A549 (cell line): Measurements from ENCODE around the gene DHFR2. TPM values are rescaled to one million over a fixed set of nuclear protein-coding genes. Genes with fewer than 3 reads are reported as not detected.

Source experiments
- ATAC-seq, 2 experiments: fragments of 200-7000 bp in 1 of 2; fragments of >200 bp in 1 of 2; cut with Nextera tagmentation in 1 of 2; cut with Tn5 transposase in 1 of 2; 3 replicates each; pipeline versions ENCODE4 v1.8.0 to v1.9.1; 2018 to 2020; ENCODE audit warnings: mild to moderate bottlenecking in 1 of 2, moderate library complexity in 1 of 2
- CTCF ChIA-PET: fragments of 300-600 bp; sonication (Branson Sonifier 250); formaldehyde crosslinking; extraction: SDS; loops from one replicate; lab custom pipeline; 2021; ENCODE audit warnings: antibody characterized with exemption, inconsistent platforms; lab: Yijun Ruan, JAX
- POLR2A ChIA-PET: fragments of 350-600 bp; formaldehyde crosslinking; extraction: SDS; loops from one replicate; lab custom pipeline; 2021; ENCODE audit warnings: antibody characterized with exemption, inconsistent platforms; lab: Yijun Ruan, JAX
- DNase-seq, 2 experiments: peaks; one replicate each; pipeline versions ENCODE4 v3.0.0 to v3.0.0-alpha.2; 2011 to 2016; ENCODE audit warnings: low read depth in 1 of 2, low spot score in 1 of 2
- FAIRE-seq: peaks from 2 replicates; lab custom pipeline; 2011; peaks lifted over from hg19 to GRCh38; lab: Jason Lieb, UNC
- H3K27ac ChIP-seq, 2 experiments: fragments of >200 bp; sonication (Bioruptor Twin); formaldehyde crosslinking; 3 replicates each; pipeline ENCODE4 v1.5.1; 2016 to 2017
- H3K4me1 ChIP-seq: fragments of >200 bp; sonication (Bioruptor Twin); formaldehyde crosslinking; 3 replicates; pipeline ENCODE4 v1.6.1; 2016
- H3K4me2 ChIP-seq: fragments of >200 bp; sonication (Bioruptor Twin); formaldehyde crosslinking; 3 replicates; pipeline ENCODE4 v1.6.1; 2016
- H3K4me3 ChIP-seq: fragments of >200 bp; sonication (Bioruptor Twin); formaldehyde crosslinking; 3 replicates; pipeline ENCODE4 v1.5.1; 2016
- H3K9me3 ChIP-seq: fragments of >200 bp; sonication (Bioruptor Twin); formaldehyde crosslinking; 3 replicates; pipeline ENCODE4 v1.6.1; 2016
- ATOH8 ChIP-seq: fragments of 250-450 bp; sonication (Bioruptor Pico); IDR thresholded peaks from 2 replicates; pipeline ENCODE4 v1.5.0; 2020; ENCODE audit warnings: low read depth, mild to moderate bottlenecking, moderate library complexity
- CBX2 ChIP-seq: fragments of 200-600 bp; sonication (generic); IDR thresholded peaks from 2 replicates; pipeline ENCODE4 v1.6.1; 2016; ENCODE audit warnings: low read depth, mild to moderate bottlenecking, borderline replicate concordance
- EHMT2 ChIP-seq: fragments of 200-600 bp; sonication (generic); IDR thresholded peaks from 2 replicates; pipeline ENCODE4 v1.6.1; 2016; ENCODE audit warnings: antibody characterized with exemption, low read depth, mild to moderate bottlenecking, moderate library complexity
- EP300 ChIP-seq, 2 experiments: fragments of >200 bp; sonication (Bioruptor Twin); formaldehyde crosslinking; IDR thresholded peaks; 2 replicates in 1 of 2; 3 replicates in 1 of 2; pipeline ENCODE4 v1.6.1; 2016 to 2017
- FOSB ChIP-seq: fragments of 250-450 bp; sonication (Bioruptor Pico); IDR thresholded peaks from 2 replicates; pipeline ENCODE4 v1.5.0; 2020; ENCODE audit warnings: mild to moderate bottlenecking, moderate library complexity
- HDAC2 ChIP-seq: fragments of 200-600 bp; sonication (generic); IDR thresholded peaks from 2 replicates; pipeline ENCODE4 v1.6.1; 2016
- HMGXB4 ChIP-seq: fragments of 250-450 bp; sonication (Bioruptor Pico); IDR thresholded peaks from 2 replicates; pipeline ENCODE4 v1.5.0; 2021; ENCODE audit warnings: mild to moderate bottlenecking, moderate library complexity, borderline replicate concordance
- KDM1A ChIP-seq: fragments of 200-600 bp; sonication (generic); IDR thresholded peaks from 2 replicates; pipeline ENCODE4 v1.6.1; 2016; ENCODE audit warnings: low read depth, mild to moderate bottlenecking
- MAZ ChIP-seq: fragments of 150-350 bp; IDR thresholded peaks from 2 replicates; pipeline ENCODE4 v1.6.1; 2014; ENCODE audit warnings: antibody characterized with exemption, low read depth, low read length, borderline replicate concordance
- NPAS2 ChIP-seq: fragments of 250-450 bp; sonication (Bioruptor Pico); IDR thresholded peaks from 2 replicates; pipeline ENCODE4 v1.8.0; 2022; ENCODE audit warnings: mild to moderate bottlenecking, moderate library complexity, borderline replicate concordance
- NR3C1 ChIP-seq: fragments of >200 bp; sonication (Bioruptor Twin); formaldehyde crosslinking; IDR thresholded peaks from 3 replicates; pipeline ENCODE4 v1.6.1; 2017
- PBX3 ChIP-seq: IDR thresholded peaks from 2 replicates; pipeline ENCODE4 v1.6.1; 2012
- PHF8 ChIP-seq: fragments of 200-600 bp; sonication (generic); IDR thresholded peaks from 2 replicates; pipeline ENCODE4 v1.6.1; 2016; ENCODE audit warnings: low read depth, mild to moderate bottlenecking, antibody characterized with exemption, moderate library complexity, borderline replicate concordance
- POLR2A ChIP-seq: IDR thresholded peaks from 2 replicates; pipeline ENCODE4 v1.6.1; 2012; ENCODE audit warnings: mild to moderate bottlenecking, low read length
- RAD21 ChIP-seq, 2 experiments: fragments of >200 bp in 1 of 2; sonication (Bioruptor Twin) in 1 of 2; formaldehyde crosslinking in 1 of 2; IDR thresholded peaks in 1 of 2; conservative IDR thresholded peaks in 1 of 2; 2 replicates in 1 of 2; 3 replicates in 1 of 2; pipeline ENCODE4 v1.6.1; 2012 to 2018; ENCODE audit warnings: inconsistent platforms in 1 of 2
- REST ChIP-seq: fragments of 200-600 bp; sonication (generic); IDR thresholded peaks from 2 replicates; pipeline ENCODE4 v1.6.1; 2016; ENCODE audit warnings: antibody characterized with exemption, mild to moderate bottlenecking, moderate library complexity
- TP53 ChIP-seq: fragments of 250-450 bp; sonication (Bioruptor Pico); IDR thresholded peaks from 2 replicates; pipeline ENCODE4 v1.5.0; 2021; ENCODE audit warnings: mild to moderate bottlenecking, moderate library complexity
- ZC3H11A ChIP-seq: fragments of 450-650 bp; IDR thresholded peaks from 2 replicates; pipeline ENCODE4 v1.6.1; 2014; ENCODE audit warnings: antibody characterized with exemption, mild to moderate bottlenecking
- WGBS: methylation state at CpG from one replicate; pipeline ENCODE4 v1.1.6; 2017; ENCODE audit errors: missing lambda C conversion rate; 5-methylcytosine and 5-hydroxymethylcytosine counted together
- polyA plus RNA-seq, 4 experiments: library from polyadenylated mRNA; depleted of rRNA in 3 of 4; stranded (reverse); fragments of >200 nt; fragmentation: RNase III in 1 of 4; extraction: RNeasy Plus Mini Kit Qiagen cat#74134 plus additional on column Dnase treatment in 1 of 4; gene quantifications; 2 replicates in 3 of 4; 3 replicates in 1 of 4; pipeline ENCODE4 v1.2.3, GENCODE V29; 2011 to 2017

Gene DHFR2
- polyA plus RNA-seq, 2 of the 4 experiments (the other 2 are of a cell fraction) = 6.2 to 6.3 TPM

GRCh38 chr3:94019659-94020058 is 43.1 kb downstream of the DHFR2 start:
- H3K4me3 ChIP-seq = no peak overlapping the region
- no peak overlapping the region for H3K4me2 ChIP-seq
- TF ChIP-seq NR3C1 = no peak
- TF ChIP-seq REST = no peak
- TF ChIP-seq PBX3 = no peak
- no peak for TF ChIP-seq TP53 (CRISPR knock-in tag)
- TF ChIP-seq, all 56 proteins: peak for 0
- no peak for ATAC-seq
- H3K4me1 ChIP-seq = no peaks in the 10 kb centered on the region
- ChIA-PET POLR2A (no interaction called here), CTCF (interaction anchor here (1.8 kb wide), 1 partner anchor 18 kb away, joined by 4 read pairs; no protein-coding TSS in a partner anchor)
- DNase-seq = no peak
- WGBS = 65% methylated on average over 2 of the region's 2 CpGs
- H3K27ac ChIP-seq = no peak overlapping the region
- no peaks in the 10 kb centered on the region for H3K9me3 ChIP-seq
- FAIRE-seq = no peak

- CTCF ChIA-PET = interaction anchor here (1.7 kb wide), 1 partner anchor 54 kb away, joined by 4 read pairs; no protein-coding TSS in a partner anchor
- DNase-seq (no peak), FAIRE-seq (no peak), ATAC-seq (no peak)
- Histone ChIP-seq H3K27ac (no peak overlapping the region), H3K4me2 (no peak overlapping the region), H3K4me3 (no peak overlapping the region), H3K4me1 (no peaks in the 10 kb centered on the region), H3K9me3 (no peaks in the 10 kb centered on the region)
- 87% methylated on average over 1 of the region's 1 CpG for WGBS
- POLR2A ChIA-PET = no interaction called here
- TF ChIP-seq PHF8 = no peak
- TF ChIP-seq MAZ = no peak
- TF ChIP-seq CBX2 = no peak
- no peak for TF ChIP-seq HDAC2
These were observed 47.7 kb downstream of the DHFR2 start for GRCh38 chr3:94015025-94015424.

GRCh38 chr3:94012185-94012584 is 50.5 kb downstream of the DHFR2 start:
- 89% methylated on average over 1 of the region's 1 CpG for WGBS
- DNase-seq = no peak
- POLR2A ChIA-PET = no interaction called here
- ATAC-seq = no peak
- CTCF ChIA-PET = interaction anchor here (0.8 kb wide), 1 partner anchor 25 kb away, joined by 3 read pairs; no protein-coding TSS in a partner anchor
- Histone ChIP-seq H3K4me2 (no peak overlapping the region), H3K4me1 (no peaks in the 10 kb centered on the region), H3K9me3 (no peaks in the 10 kb centered on the region), H3K27ac (no peak overlapping the region), H3K4me3 (no peak overlapping the region)
- FAIRE-seq = no peak
- TF ChIP-seq REST (no peak), KDM1A (no peak)

GRCh38 chr3:94011233-94011711 is 51.4 kb downstream of the DHFR2 start:
- ChIA-PET CTCF (no interaction called here), POLR2A (no interaction called here)
- Histone ChIP-seq H3K4me1 (no peaks in the 10 kb centered on the region), H3K9me3 (no peaks in the 10 kb centered on the region), H3K27ac (no peak overlapping the region), H3K4me2 (no peak overlapping the region), H3K4me3 (no peak overlapping the region)
- DNase-seq = no peak
- ATAC-seq = no peak
- WGBS = 95% methylated on average over 3 of the region's 3 CpGs
- FAIRE-seq = no peak
- TF ChIP-seq KDM1A (no peak), HMGXB4 (no peak), ZC3H11A (no peak), NPAS2 (no peak), TP53 (CRISPR knock-in tag) (no peak), EP300 (IDR thresholded peaks at IDR 0.05) (no peak), FOSB (CRISPR knock-in tag) (no peak), RAD21 (conservative IDR thresholded peaks at IDR 0.05 in 1 of 2, IDR thresholded peaks at IDR 0.05 in 1 of 2) (no peak), ATOH8 (CRISPR knock-in tag) (no peak), POLR2A (no peak), EHMT2 (no peak)
